ENCODE results near the gene COX19.
"Not testable (repeated sequence)": the region's sequence is repeated elsewhere in the genome, so short reads cannot be mapped to it uniquely, and the experiment has no call there.

Gene COX19

GRCh38 chr7:924541-925231 is 50.7 kb downstream of the COX19 start:
- no peak for DNase-seq (ENCODE audit: low spot score)

GRCh38 chr7:924042-924441 is 51.3 kb downstream of the COX19 start:
- not testable (repeated sequence) for DNase-seq (ENCODE audit: low spot score)

DNA sequence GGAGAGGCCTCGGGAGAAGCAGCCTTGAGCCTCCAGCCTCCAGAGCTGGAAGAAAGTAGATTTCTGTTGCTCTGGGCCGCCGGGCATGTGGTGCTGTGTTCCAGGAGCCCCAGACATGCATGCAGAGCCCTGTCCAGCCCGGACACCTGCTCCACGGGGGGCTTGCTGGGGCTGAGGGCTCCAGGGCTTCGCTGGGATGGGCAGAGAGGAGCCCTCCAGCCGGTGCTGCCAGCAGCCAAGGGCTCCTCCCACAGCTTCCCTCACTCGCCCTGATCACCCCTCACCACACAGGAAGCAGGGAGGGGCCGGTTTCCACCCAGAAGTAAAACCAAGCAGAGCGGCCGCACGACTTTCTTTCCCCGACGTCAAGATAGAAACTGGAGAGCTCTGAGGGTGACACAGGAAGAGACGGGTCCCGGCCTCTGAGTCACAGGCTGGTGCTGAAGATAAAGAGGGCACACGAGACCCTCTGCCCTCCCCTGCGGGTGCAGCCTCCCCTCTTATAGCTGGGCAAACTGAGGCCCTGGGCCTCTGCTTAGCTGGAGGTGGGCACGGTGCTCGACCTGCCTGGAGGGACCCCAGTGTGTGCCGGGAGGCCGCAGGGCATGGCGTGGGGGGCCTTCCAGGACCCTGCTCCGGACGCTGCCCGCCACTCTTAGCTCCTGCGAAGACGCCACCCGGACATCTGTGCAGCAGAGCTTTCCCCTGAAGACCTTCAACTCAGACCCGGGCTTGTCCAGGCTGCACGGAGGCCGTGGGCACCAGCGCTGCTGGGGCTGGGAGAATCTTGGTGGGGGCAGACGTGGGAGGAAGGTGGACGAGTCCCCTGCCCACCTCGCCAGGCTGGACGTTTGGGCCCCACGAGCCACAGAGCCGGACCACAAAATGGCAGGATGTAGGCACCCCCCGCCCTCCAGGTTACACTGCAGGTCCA is 52.0 kb downstream of the COX19 start:
- DNase-seq (ENCODE audit: low spot score), result no peak

- no peak for DNase-seq (ENCODE audit: low spot score)
These were observed 52.8 kb downstream of the COX19 start for GRCh38 chr7:922334-923107.

DNA sequence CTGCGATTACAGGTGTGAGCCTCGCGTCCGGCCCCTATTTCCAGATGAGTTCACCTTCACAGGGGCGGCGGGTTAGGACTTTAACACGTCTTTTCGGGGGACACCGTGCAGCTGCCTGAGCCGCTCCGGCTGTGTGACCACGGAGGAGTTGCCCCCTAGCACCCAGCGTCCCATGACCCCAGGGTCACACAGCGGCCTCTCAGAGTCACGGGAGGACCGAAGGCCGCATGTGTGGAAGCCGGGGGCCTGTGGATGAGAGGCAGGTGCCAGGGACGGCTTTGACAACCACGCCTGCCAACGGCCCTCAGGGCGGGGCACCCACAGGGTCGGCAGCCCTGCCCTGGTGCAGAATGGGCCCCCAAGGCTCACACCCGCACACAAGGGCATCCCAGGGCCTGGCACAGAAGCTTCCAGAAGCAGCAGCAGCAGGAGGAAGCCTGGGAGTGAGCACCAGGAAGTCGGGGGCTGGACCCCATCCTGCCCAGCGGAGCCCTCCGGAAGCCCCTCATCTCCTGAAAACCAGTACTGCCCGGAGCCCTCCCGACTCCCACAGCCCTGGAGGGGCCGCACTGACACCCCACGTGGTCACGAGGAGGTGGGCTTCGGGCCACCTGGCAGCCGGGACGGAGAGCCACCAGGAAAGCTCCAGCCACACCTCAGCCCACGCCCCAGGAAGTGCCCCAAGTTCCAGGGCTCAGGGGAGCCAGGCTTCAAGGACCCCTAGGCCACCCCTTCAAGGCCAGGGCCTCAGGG is 53.6 kb downstream of the COX19 start:
- DNase-seq (ENCODE audit: low spot score), result no peak

DNA sequence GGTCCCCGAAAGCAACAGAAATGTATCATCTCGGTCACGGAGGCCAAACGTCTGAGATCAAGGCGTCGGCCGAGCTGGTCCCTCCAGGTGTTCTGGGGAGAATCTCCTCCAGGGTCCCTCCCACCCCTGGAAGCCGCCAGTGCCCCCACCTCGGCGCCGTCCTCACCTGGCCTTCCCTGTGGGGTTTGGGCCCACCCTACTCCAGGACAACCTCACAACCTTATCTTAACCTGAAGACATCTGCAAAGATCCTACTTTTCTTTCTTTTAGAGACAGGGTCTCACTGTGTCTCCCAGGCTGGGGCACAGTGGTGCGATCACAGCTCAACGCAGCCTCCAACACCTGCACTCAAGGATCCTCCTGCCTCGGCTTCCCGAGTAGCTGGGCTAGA is 54.3 kb downstream of the COX19 start:
- no peak for DNase-seq (ENCODE audit: low spot score)

DNA sequence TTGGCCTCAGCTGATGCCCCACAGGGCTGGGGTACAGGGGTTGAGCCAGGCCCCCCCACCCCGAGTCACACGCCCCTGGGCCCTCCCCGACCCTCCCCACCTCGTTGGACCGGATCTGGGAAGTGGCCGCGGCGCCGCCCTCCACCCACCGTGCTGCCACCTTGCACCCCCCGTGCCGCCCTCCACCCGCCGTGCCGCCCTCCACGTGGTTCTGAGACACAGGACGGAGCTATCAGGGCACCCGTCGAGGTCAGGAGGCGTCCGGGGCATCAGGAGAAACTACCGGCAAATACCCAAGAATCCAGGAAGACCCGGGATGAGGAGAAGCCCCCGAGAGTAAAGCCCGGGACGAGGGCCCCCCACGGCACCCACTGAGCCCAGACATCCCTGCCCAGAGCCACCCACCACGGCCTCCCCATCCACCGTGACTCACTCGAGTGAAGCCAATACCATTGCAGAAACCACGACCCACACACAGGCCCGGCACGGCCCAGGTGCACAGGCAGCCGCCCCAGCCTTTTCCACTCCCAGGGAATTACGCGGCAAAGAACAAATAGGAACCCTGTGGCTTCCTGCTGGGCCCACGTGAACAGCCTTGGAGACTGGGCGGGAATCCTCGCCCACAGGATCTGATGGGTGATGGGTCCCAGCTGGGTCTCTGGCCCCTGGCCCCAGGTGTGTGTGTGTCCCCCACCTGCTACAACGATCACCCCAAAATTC is 54.8 kb downstream of the COX19 start:
- DNase-seq (ENCODE audit: low spot score), result no peak

DNA sequence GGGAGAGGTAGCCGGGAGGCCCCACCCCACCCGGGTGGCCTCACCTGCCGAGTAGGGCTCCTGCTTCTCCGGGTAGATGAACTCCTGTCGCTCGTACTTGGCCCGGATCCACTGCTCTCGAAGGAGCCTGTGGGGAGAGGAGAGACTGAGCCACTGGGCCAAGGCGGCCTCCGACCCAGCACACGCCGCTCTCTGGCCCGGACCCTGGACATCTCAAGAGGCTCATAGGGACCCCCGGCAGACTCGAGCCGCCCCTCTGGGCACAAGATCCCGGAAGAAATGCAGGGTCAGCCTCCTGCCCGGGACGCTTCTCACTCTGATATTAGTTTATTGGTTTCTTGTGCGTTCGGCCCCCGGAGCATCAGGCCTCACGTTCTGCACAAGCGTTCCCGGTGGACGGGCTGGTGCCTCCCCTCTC is 55.4 kb downstream of the COX19 start:
- no peak for DNase-seq (ENCODE audit: low spot score)

GRCh38 chr7:919114-919442 is 56.3 kb downstream of the COX19 start:
- no peak for DNase-seq (ENCODE audit: low spot score)

DNA sequence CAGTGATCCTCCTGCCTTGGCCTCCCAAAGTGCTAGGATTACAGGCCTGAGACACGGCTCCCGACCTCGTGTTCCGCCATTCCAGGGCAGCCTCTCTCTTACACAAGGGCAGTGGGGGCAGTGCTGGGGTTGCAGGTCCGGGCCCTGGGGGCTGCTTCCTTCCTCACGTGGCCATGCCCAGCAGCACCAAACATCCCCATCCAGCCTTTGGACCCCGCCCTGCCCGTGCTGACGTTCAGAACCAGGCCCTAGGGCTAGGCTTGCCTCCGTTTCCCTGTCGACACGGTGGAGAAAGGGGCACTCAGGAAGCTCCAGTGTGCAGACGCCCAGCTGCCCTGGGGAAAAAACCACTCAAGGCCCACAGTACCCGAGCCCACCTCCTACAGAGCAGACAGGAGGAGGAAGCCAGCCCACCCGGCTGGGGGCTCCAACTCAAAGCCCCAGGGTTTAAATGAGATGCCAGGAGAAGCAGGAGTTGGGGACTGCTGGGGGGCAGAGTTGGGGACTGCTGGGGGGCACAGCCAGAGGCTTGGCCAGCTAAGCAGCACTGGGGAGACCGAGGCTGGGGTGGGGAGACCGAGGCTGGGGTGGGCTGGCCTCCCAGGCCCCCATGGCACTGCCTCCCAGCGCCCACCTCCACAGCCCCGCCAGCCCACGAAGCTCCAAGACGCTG is 56.8 kb downstream of the COX19 start:
- no peak for DNase-seq (ENCODE audit: low spot score)

- no peak for DNase-seq (ENCODE audit: low spot score)
These were observed 57.3 kb downstream of the COX19 start for GRCh38 chr7:918118-918425.

DNA sequence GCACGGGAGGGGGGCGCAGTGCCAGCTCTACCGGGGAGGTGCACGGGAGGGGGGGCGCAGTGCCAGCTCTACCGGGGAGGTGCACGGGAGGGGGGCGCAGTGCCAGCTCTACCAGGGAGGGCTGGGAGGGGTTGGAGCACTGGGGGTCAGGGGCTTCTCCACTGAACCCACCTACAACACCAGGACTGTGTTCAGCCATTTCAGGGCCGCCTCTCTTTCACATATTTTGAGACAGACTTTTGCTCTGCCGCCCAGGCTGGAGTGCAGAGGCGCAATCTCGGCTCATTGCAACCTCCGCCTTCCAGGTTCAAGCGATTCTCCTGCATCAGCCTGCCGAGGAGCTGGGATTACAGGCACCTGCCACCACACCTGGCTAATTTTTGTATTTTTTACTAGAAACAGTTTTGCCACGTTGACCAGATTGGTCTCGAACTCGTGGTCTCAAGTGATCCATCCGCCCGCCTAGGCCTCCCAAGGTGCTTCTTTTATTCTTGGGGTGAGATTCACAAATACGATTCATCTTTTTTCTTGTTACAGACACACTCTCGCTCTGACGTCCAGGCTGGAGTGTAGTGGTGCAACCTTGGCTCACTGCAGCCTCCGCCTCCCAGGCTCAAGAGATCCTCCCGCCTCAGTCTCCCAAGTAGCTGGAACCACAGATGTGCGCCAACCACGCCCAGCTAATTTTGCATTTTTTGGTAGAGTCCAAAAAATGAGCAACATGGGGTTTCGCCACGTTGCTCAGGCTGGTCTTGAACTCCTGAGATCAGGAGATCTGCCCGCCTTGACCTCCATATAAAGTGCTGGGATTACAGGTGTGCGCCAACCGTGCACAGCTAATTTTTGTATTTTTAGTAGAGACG is 57.9 kb downstream of the COX19 start:
- no peak for DNase-seq (ENCODE audit: low spot score)

- no peak for DNase-seq (ENCODE audit: low spot score)
These were observed 58.9 kb downstream of the COX19 start for GRCh38 chr7:916291-916941.

Data from left forelimb (tissue), 1 donor.